GM23338 (cell line): ENCODE results near the gene PKD1. TPM values are rescaled to one million over a fixed set of nuclear protein-coding genes. Genes with fewer than 3 reads are reported as not detected.

ENCODE experiments used
- ATAC-seq: fragments of 200-7000 bp; cut with Tn5 transposase; 3 replicates; pipeline ENCODE4 v1.9.1; 2020
- DNase-seq: peaks from one replicate; pipeline ENCODE4 v3.0.0-alpha.2; 2015; ENCODE audit warnings: low spot score
- H2AFZ ChIP-seq: fragments of 200-600 bp; sonication (generic); 2 replicates; pipeline ENCODE4 v1.8.0; 2016; ENCODE audit warnings: antibody characterized with exemption, mild to moderate bottlenecking, moderate library complexity
- H3F3A ChIP-seq: fragments of 200-600 bp; sonication (generic); replicated peaks from 2 replicates; pipeline ENCODE4 v1.8.0; 2017; ENCODE audit warnings: antibody characterized with exemption, mixed run types, low read depth
- H3K27ac ChIP-seq: fragments of 200-600 bp; sonication (generic); 2 replicates; pipeline ENCODE4 v1.6.1; 2016; ENCODE audit warnings: low read depth
- H3K27me3 ChIP-seq: fragments of 200-600 bp; sonication (generic); 2 replicates; pipeline ENCODE4 v1.8.0; 2016; ENCODE audit warnings: mild to moderate bottlenecking, mixed run types, moderate library complexity; ENCODE audit not compliant: insufficient read depth
- H3K36me3 ChIP-seq: fragments of 200-600 bp; sonication (generic); 2 replicates; pipeline ENCODE4 v1.8.0; 2016; ENCODE audit warnings: mild to moderate bottlenecking; ENCODE audit not compliant: insufficient read depth
- H3K4me1 ChIP-seq: fragments of 200-600 bp; sonication (generic); 2 replicates; pipeline ENCODE4 v1.8.0; 2016; ENCODE audit warnings: mild to moderate bottlenecking, moderate library complexity; ENCODE audit not compliant: insufficient read depth
- H3K4me2 ChIP-seq: fragments of 200-600 bp; sonication (generic); 2 replicates; pipeline ENCODE4 v1.7.1; 2017; ENCODE audit warnings: mixed run types
- H3K4me3 ChIP-seq: fragments of 200-600 bp; sonication (generic); 2 replicates; pipeline ENCODE4 v1.6.1; 2016; ENCODE audit warnings: mixed run types
- H3K79me2 ChIP-seq: fragments of 200-600 bp; sonication (generic); replicated peaks from 2 replicates; pipeline ENCODE4 v1.8.0; 2017; ENCODE audit warnings: mild to moderate bottlenecking; ENCODE audit not compliant: insufficient read depth
- H3K9me2 ChIP-seq: fragments of 200-600 bp; sonication (generic); 2 replicates; pipeline ENCODE4 v1.8.0; 2017; ENCODE audit not compliant: insufficient read depth
- H4K20me1 ChIP-seq: fragments of 200-600 bp; sonication (generic); replicated peaks from 2 replicates; pipeline ENCODE4 v1.8.0; 2017; ENCODE audit warnings: mild to moderate bottlenecking; ENCODE audit not compliant: insufficient read depth
- H3K27ac Mint-ChIP-seq: 2 replicates; pipeline ENCODE4 v1.8.0; 2020; ENCODE audit warnings: inconsistent platforms, mild to moderate bottlenecking, moderate library complexity, mixed read lengths
- H3K27me3 Mint-ChIP-seq: 3 replicates; pipeline ENCODE4 v1.8.0; 2022; ENCODE audit warnings: low read depth, mild to moderate bottlenecking, moderate library complexity, mixed read lengths, inconsistent platforms; ENCODE audit not compliant: insufficient read depth, poor library complexity
- H3K36me3 Mint-ChIP-seq: 3 replicates; pipeline ENCODE4 v1.8.0; 2021; ENCODE audit warnings: low read depth, mild to moderate bottlenecking, inconsistent platforms, moderate library complexity, mixed read lengths
- H3K4me1 Mint-ChIP-seq: 3 replicates; pipeline ENCODE4 v1.8.0; 2020; ENCODE audit warnings: mild to moderate bottlenecking, inconsistent platforms, mixed read lengths
- H3K4me3 Mint-ChIP-seq: 3 replicates; pipeline ENCODE4 v1.8.0; 2021; ENCODE audit warnings: moderate library complexity, mild to moderate bottlenecking, inconsistent platforms, mixed read lengths
- H3K9me3 Mint-ChIP-seq: 3 replicates; pipeline ENCODE4 v1.8.0; 2020; ENCODE audit warnings: moderate library complexity, mild to moderate bottlenecking, inconsistent platforms, mixed read lengths
- EZH2 ChIP-seq: fragments of 200-600 bp; sonication (generic); IDR thresholded peaks from one replicate; pipeline ENCODE4 v1.8.0; 2017; ENCODE audit warnings: antibody characterized with exemption, mild to moderate bottlenecking, low read depth; ENCODE audit not compliant: unreplicated experiment
- EZH2phosphoT487 ChIP-seq: fragments of 200-600 bp; sonication (generic); IDR thresholded peaks from one replicate; pipeline ENCODE4 v1.8.1; 2018; ENCODE audit warnings: antibody characterized with exemption; ENCODE audit not compliant: unreplicated experiment
- JUNB ChIP-seq: IDR thresholded peaks from one replicate; pipeline ENCODE4 v1.6.1; 2016; ENCODE audit warnings: antibody characterized with exemption; ENCODE audit not compliant: unreplicated experiment
- STAT1 ChIP-seq: IDR thresholded peaks from one replicate; pipeline ENCODE4 v1.6.1; 2016; ENCODE audit warnings: antibody characterized with exemption; ENCODE audit not compliant: unreplicated experiment
- ZNF114 ChIP-seq: fragments of 250-450 bp; sonication (Bioruptor Pico); IDR thresholded peaks from 2 replicates; pipeline ENCODE4 v1.5.0; 2020; ENCODE audit warnings: mild to moderate bottlenecking, moderate library complexity
- ZNF331 ChIP-seq: fragments of 250-450 bp; sonication (Bioruptor Pico); IDR thresholded peaks from 2 replicates; pipeline ENCODE4 v1.5.0; 2020; ENCODE audit warnings: low read depth, mild to moderate bottlenecking, moderate library complexity
- polyA plus RNA-seq: library from polyadenylated mRNA; unstranded; fragments of >200 nt; fragmentation: Nextera tagmentation; extraction: Ambion mirVana; gene quantifications from 2 replicates; pipeline ENCODE4 v1.2.1, GENCODE V29; 2016
- total RNA-seq: library from RNA; depleted of rRNA; stranded (reverse); fragments of >200 nt; shearing (Covaris generic); gene quantifications from 2 replicates; pipeline ENCODE4 v1.2.3, GENCODE V29; 2014
- TF ChIP-seq, protein P1 (sequence below): fragments of 250-450 bp; sonication (Bioruptor Pico); IDR thresholded peaks from 2 replicates; pipeline ENCODE4 v1.5.0; 2020; ENCODE audit warnings: mild to moderate bottlenecking, moderate library complexity
- TF ChIP-seq, protein P2 (sequence below): IDR thresholded peaks from one replicate; pipeline ENCODE4 v1.6.1; 2018; ENCODE audit warnings: antibody characterized with exemption; ENCODE audit not compliant: unreplicated experiment
- TF ChIP-seq, protein P3 (sequence below): IDR thresholded peaks from 2 replicates; pipeline ENCODE4 v1.6.1; 2016; ENCODE audit warnings: antibody characterized with exemption

Gene PKD1
- total and polyA plus RNA-seq, 2 experiments from 2014 or later = 21.1 to 107 TPM

DNA sequence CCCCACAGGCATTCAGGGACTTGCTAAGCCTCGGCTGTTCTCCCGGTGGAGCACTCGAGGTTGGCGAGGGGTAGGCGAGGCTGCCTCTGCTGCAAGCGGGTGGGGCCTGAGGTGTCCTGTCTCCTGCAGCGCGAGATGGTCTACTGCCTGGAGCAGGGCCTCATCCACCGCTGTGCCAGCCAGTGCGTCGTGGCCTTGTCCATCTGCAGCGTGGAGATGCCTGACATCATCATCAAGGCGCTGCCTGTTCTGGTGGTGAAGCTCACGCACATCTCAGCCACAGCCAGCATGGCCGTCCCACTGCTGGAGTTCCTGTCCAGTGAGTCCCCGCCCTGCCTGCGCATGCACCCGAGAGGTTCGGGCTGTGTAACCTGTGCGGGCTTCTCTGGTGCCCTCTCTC, 61.6 kb downstream of the PKD1 start:
- Mint-ChIP-seq H3K27ac (no peak overlapping the region), H3K4me3 (no peak overlapping the region), H3K9me3 (no peaks in the 10 kb centered on the region), H3K27me3 (peaks cover 1% of the 10 kb centered on the region), H3K36me3 (peaks cover 12% of the 10 kb centered on the region), H3K4me1 (no peaks in the 10 kb centered on the region)
- Histone ChIP-seq H3K36me3 (no peaks in the 10 kb centered on the region; the same call in 1 of the 2 replicates), H3K27ac (no peak overlapping the region), H3K9me2 (no peaks in the 10 kb centered on the region), H3K27me3 (no peaks in the 10 kb centered on the region), H3K79me2 (no peaks in the 10 kb centered on the region), H3K4me1 (no peaks in the 10 kb centered on the region), H3K4me3 (no peak overlapping the region), H4K20me1 (no peaks in the 10 kb centered on the region; the same call in 1 of the 2 replicates), H2AFZ (no peak overlapping the region), H3K4me2 (no peak overlapping the region), H3F3A (no peaks in the 10 kb centered on the region)
- TF ChIP-seq, protein P1, sequence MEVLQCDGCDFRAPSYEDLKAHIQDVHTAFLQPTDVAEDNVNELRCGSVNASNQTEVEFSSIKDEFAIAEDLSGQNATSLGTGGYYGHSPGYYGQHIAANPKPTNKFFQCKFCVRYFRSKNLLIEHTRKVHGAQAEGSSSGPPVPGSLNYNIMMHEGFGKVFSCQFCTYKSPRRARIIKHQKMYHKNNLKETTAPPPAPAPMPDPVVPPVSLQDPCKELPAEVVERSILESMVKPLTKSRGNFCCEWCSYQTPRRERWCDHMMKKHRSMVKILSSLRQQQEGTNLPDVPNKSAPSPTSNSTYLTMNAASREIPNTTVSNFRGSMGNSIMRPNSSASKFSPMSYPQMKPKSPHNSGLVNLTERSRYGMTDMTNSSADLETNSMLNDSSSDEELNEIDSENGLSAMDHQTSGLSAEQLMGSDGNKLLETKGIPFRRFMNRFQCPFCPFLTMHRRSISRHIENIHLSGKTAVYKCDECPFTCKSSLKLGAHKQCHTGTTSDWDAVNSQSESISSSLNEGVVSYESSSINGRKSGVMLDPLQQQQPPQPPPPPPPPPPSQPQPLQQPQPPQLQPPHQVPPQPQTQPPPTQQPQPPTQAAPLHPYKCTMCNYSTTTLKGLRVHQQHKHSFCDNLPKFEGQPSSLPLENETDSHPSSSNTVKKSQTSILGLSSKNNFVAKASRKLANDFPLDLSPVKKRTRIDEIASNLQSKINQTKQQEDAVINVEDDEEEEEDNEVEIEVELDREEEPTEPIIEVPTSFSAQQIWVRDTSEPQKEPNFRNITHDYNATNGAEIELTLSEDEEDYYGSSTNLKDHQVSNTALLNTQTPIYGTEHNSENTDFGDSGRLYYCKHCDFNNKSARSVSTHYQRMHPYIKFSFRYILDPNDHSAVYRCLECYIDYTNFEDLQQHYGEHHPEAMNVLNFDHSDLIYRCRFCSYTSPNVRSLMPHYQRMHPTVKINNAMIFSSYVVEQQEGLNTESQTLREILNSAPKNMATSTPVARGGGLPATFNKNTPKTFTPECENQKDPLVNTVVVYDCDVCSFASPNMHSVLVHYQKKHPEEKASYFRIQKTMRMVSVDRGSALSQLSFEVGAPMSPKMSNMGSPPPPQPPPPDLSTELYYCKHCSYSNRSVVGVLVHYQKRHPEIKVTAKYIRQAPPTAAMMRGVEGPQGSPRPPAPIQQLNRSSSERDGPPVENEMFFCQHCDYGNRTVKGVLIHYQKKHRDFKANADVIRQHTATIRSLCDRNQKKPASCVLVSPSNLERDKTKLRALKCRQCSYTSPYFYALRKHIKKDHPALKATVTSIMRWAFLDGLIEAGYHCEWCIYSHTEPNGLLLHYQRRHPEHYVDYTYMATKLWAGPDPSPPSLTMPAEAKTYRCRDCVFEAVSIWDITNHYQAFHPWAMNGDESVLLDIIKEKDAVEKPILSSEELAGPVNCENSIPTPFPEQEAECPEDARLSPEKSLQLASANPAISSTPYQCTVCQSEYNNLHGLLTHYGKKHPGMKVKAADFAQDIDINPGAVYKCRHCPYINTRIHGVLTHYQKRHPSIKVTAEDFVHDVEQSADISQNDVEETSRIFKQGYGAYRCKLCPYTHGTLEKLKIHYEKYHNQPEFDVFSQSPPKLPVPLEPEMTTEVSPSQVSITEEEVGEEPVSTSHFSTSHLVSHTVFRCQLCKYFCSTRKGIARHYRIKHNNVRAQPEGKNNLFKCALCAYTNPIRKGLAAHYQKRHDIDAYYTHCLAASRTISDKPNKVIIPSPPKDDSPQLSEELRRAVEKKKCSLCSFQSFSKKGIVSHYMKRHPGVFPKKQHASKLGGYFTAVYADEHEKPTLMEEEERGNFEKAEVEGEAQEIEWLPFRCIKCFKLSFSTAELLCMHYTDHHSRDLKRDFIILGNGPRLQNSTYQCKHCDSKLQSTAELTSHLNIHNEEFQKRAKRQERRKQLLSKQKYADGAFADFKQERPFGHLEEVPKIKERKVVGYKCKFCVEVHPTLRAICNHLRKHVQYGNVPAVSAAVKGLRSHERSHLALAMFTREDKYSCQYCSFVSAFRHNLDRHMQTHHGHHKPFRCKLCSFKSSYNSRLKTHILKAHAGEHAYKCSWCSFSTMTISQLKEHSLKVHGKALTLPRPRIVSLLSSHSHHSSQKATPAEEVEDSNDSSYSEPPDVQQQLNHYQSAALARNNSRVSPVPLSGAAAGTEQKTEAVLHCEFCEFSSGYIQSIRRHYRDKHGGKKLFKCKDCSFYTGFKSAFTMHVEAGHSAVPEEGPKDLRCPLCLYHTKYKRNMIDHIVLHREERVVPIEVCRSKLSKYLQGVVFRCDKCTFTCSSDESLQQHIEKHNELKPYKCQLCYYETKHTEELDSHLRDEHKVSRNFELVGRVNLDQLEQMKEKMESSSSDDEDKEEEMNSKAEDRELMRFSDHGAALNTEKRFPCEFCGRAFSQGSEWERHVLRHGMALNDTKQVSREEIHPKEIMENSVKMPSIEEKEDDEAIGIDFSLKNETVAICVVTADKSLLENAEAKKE = no peak
- TF ChIP-seq EZH2phosphoT487 (no peak), STAT1 (no peak), JUNB (no peak), ZNF114 (CRISPR knock-in tag) (no peak), ZNF331 (CRISPR knock-in tag) (no peak)
- no peak for ATAC-seq
- DNase-seq = no peak

DNA sequence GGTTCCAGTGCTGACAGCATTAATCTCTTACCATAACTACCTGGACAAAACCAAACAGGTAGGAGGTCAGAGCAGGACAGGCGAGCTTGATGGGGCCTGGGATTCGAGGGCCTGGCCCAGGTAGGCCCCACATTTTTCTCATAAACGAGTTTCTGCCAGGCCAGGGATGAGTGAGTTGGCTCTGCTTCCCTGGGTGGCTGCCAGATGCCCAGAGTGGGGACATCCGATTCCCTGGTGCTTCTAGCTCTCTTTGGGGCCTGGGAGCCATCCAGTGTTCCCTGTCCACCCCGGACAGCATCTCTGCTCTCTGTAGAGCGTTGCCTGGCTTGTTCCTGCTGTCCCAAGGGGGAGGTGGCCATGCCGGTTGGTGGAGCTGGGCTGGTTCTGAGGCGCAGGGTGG, 62.8 kb downstream of the PKD1 start:
- ATAC-seq = no peak
- peaks cover 15% of the 10 kb centered on the region for H3K36me3 Mint-ChIP-seq
- H3K27me3 Mint-ChIP-seq = peaks cover 1% of the 10 kb centered on the region
- H3K9me2 ChIP-seq = no peaks in the 10 kb centered on the region
- no peaks in the 10 kb centered on the region for H3K27me3 ChIP-seq
- no peaks in the 10 kb centered on the region for H3K79me2 ChIP-seq
- no peak overlapping the region for H3K4me3 ChIP-seq
- no peak overlapping the region for H3K4me3 Mint-ChIP-seq
- no peak overlapping the region for H3K27ac Mint-ChIP-seq
- H3K4me1 Mint-ChIP-seq = no peaks in the 10 kb centered on the region
- DNase-seq = no peak
- H3K9me3 Mint-ChIP-seq = no peaks in the 10 kb centered on the region
- H3K36me3 ChIP-seq = no peaks in the 10 kb centered on the region; the same call in 1 of the 2 replicates
- no peaks in the 10 kb centered on the region; the same call in 1 of the 2 replicates for H4K20me1 ChIP-seq
- H3K4me1 ChIP-seq = no peaks in the 10 kb centered on the region
- no peak overlapping the region for H2AFZ ChIP-seq
- no peak overlapping the region for H3K27ac ChIP-seq
- H3F3A ChIP-seq = no peaks in the 10 kb centered on the region
- TF ChIP-seq, protein P2, sequence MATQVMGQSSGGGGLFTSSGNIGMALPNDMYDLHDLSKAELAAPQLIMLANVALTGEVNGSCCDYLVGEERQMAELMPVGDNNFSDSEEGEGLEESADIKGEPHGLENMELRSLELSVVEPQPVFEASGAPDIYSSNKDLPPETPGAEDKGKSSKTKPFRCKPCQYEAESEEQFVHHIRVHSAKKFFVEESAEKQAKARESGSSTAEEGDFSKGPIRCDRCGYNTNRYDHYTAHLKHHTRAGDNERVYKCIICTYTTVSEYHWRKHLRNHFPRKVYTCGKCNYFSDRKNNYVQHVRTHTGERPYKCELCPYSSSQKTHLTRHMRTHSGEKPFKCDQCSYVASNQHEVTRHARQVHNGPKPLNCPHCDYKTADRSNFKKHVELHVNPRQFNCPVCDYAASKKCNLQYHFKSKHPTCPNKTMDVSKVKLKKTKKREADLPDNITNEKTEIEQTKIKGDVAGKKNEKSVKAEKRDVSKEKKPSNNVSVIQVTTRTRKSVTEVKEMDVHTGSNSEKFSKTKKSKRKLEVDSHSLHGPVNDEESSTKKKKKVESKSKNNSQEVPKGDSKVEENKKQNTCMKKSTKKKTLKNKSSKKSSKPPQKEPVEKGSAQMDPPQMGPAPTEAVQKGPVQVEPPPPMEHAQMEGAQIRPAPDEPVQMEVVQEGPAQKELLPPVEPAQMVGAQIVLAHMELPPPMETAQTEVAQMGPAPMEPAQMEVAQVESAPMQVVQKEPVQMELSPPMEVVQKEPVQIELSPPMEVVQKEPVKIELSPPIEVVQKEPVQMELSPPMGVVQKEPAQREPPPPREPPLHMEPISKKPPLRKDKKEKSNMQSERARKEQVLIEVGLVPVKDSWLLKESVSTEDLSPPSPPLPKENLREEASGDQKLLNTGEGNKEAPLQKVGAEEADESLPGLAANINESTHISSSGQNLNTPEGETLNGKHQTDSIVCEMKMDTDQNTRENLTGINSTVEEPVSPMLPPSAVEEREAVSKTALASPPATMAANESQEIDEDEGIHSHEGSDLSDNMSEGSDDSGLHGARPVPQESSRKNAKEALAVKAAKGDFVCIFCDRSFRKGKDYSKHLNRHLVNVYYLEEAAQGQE = no peak
- no peak for TF ChIP-seq ZNF114 (CRISPR knock-in tag)
- TF ChIP-seq, protein P3, sequence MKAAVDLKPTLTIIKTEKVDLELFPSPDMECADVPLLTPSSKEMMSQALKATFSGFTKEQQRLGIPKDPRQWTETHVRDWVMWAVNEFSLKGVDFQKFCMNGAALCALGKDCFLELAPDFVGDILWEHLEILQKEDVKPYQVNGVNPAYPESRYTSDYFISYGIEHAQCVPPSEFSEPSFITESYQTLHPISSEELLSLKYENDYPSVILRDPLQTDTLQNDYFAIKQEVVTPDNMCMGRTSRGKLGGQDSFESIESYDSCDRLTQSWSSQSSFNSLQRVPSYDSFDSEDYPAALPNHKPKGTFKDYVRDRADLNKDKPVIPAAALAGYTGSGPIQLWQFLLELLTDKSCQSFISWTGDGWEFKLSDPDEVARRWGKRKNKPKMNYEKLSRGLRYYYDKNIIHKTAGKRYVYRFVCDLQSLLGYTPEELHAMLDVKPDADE = no peak
- TF ChIP-seq EZH2 = no peak
- no peak for TF ChIP-seq ZNF331 (CRISPR knock-in tag)
- H3K4me2 ChIP-seq = no peak overlapping the region
